ENCODE measurements around the gene GABBR2.

DNA sequence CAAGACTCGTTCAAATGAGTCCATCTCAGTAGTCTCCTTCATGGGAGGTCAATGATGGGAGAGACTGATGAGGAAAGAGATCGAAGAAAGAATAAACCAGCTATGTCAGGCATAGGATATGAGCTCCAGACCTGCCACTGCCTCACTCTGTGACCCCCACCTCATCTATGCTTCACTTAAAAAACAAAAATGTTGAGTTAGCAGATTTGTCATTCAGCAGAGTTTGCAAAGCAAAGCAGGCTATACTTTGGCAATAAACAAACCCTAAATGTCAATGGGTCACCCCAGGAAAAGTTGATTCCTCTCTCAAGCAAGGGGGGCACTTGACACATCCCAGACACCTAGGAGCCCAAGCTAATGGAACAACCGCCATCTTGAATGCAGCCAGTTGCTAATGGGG, 117.0 kb downstream of the GABBR2 start:
- TF ChIP-seq, protein P1, sequence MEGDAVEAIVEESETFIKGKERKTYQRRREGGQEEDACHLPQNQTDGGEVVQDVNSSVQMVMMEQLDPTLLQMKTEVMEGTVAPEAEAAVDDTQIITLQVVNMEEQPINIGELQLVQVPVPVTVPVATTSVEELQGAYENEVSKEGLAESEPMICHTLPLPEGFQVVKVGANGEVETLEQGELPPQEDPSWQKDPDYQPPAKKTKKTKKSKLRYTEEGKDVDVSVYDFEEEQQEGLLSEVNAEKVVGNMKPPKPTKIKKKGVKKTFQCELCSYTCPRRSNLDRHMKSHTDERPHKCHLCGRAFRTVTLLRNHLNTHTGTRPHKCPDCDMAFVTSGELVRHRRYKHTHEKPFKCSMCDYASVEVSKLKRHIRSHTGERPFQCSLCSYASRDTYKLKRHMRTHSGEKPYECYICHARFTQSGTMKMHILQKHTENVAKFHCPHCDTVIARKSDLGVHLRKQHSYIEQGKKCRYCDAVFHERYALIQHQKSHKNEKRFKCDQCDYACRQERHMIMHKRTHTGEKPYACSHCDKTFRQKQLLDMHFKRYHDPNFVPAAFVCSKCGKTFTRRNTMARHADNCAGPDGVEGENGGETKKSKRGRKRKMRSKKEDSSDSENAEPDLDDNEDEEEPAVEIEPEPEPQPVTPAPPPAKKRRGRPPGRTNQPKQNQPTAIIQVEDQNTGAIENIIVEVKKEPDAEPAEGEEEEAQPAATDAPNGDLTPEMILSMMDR (IDR thresholded peaks at IDR 0.05), result no peak
- TF ChIP-seq, protein P2, sequence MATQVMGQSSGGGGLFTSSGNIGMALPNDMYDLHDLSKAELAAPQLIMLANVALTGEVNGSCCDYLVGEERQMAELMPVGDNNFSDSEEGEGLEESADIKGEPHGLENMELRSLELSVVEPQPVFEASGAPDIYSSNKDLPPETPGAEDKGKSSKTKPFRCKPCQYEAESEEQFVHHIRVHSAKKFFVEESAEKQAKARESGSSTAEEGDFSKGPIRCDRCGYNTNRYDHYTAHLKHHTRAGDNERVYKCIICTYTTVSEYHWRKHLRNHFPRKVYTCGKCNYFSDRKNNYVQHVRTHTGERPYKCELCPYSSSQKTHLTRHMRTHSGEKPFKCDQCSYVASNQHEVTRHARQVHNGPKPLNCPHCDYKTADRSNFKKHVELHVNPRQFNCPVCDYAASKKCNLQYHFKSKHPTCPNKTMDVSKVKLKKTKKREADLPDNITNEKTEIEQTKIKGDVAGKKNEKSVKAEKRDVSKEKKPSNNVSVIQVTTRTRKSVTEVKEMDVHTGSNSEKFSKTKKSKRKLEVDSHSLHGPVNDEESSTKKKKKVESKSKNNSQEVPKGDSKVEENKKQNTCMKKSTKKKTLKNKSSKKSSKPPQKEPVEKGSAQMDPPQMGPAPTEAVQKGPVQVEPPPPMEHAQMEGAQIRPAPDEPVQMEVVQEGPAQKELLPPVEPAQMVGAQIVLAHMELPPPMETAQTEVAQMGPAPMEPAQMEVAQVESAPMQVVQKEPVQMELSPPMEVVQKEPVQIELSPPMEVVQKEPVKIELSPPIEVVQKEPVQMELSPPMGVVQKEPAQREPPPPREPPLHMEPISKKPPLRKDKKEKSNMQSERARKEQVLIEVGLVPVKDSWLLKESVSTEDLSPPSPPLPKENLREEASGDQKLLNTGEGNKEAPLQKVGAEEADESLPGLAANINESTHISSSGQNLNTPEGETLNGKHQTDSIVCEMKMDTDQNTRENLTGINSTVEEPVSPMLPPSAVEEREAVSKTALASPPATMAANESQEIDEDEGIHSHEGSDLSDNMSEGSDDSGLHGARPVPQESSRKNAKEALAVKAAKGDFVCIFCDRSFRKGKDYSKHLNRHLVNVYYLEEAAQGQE (IDR thresholded peaks at IDR 0.05; ENCODE audit: insufficient read depth in 1 of 2, low read depth in 2 of 2, low read length in 1 of 2), result no peak
